HG02981 (cell line): ENCODE data around the gene NRP2.

Experiments used
- ATAC-seq: cut with Tn5 transposase; IDR thresholded peaks from one replicate; pipeline ENCODE4 v1.9.1; 2021; ENCODE audit warnings: mild to moderate bottlenecking, moderate library complexity; ENCODE audit not compliant: unreplicated experiment

The NRP2 gene, protein sequence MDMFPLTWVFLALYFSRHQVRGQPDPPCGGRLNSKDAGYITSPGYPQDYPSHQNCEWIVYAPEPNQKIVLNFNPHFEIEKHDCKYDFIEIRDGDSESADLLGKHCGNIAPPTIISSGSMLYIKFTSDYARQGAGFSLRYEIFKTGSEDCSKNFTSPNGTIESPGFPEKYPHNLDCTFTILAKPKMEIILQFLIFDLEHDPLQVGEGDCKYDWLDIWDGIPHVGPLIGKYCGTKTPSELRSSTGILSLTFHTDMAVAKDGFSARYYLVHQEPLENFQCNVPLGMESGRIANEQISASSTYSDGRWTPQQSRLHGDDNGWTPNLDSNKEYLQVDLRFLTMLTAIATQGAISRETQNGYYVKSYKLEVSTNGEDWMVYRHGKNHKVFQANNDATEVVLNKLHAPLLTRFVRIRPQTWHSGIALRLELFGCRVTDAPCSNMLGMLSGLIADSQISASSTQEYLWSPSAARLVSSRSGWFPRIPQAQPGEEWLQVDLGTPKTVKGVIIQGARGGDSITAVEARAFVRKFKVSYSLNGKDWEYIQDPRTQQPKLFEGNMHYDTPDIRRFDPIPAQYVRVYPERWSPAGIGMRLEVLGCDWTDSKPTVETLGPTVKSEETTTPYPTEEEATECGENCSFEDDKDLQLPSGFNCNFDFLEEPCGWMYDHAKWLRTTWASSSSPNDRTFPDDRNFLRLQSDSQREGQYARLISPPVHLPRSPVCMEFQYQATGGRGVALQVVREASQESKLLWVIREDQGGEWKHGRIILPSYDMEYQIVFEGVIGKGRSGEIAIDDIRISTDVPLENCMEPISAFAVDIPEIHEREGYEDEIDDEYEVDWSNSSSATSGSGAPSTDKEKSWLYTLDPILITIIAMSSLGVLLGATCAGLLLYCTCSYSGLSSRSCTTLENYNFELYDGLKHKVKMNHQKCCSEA

DNA sequence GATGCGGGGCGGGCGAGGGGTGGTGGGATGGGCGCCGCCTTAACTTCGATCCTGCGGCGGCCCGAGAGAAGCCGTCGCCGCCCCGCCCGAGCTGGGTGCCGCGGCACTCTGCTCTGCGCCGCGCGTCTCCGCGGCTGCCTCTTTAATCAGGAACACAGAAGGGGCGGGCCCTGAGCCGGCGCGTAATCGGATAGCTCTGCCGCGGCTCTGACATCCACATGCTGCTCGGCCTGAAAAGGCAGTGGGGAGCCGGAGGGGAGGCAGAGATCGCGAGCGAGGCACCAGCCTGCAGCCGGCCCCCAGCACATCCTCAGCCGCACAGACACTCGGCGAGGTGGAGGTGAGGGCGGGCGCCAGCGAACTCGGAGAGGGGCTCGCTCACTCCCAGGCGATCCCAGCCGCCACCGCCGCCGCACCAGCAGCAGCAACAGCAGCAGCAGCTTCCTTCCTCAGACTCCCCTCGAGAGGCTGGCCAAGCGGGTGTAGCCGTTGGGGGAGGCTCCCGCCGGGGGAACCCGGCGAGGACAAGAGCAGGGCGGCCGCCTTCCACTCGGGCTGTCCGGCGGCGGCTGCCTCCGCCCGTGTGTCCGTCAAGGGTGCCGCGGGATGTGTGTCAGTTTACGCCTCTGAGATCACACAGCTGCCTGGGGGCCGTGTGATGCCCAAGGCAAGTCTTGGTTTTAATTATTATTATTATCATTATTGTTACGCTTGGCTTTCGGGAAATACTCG lies at the start of gene NRP2:
NRP2 (plus strand) TSS at position 263 of the 732 bp plus-strand sequence. CDS start 790 bp downstream, outside the sequence.
- ATAC-seq, result peak; percentile 59

- no peak for ATAC-seq
These were observed 48.3 kb upstream of the NRP2 start for GRCh38 chr2:205633994-205634393.

GRCh38 chr2:205636549-205637319 lies 45.6 kb upstream of the NRP2 start:
- ATAC-seq, result no peak

DNA sequence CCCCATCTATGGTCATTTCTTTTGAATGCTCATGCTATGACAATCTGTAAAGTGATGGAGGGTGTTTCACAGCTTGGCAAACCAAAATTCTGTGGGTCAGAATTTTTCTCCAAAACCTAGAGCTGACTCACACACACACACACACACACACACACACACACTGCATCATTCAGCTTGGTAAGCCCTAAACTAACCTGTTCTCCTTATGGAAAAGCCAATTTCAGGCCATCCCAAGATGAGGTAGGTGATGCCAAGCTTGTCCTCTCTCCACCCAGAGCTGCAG lies 45.0 kb upstream of the NRP2 start:
- no peak for ATAC-seq

DNA sequence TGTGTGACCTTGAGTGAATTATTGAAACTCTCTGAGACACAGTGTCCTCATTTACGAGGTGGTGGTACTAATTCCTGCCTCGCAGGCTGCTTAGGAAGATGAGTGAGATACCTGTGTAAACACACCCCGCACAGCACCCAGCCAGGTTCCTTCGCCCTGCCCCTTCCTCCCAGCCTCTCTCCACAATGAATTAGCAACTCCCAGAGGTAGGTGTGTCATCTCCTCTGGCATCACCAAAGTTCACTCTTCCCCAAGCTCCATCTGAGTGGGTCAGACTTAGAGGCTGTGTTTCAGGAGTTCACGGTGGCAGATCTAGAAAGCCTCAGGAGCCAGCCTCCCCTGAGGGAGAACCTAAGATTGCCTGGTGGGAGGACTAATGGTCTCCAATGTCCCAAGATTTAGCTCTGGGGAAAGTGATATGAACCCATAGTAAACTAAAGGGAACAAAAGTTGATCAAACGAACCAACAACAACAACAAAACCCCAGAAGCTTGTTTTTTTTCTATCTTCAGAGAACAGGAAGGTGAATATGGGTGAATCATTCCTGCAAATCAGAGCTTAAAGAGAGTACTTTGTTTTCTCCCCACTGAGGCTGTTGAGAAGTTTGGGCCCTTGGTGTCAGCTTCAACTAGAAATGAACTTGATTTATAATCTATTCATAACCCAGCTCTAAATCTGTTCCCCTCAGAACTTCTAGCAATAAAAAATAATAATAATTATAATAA lies 44.4 kb upstream of the NRP2 start:
- no peak for ATAC-seq

DNA sequence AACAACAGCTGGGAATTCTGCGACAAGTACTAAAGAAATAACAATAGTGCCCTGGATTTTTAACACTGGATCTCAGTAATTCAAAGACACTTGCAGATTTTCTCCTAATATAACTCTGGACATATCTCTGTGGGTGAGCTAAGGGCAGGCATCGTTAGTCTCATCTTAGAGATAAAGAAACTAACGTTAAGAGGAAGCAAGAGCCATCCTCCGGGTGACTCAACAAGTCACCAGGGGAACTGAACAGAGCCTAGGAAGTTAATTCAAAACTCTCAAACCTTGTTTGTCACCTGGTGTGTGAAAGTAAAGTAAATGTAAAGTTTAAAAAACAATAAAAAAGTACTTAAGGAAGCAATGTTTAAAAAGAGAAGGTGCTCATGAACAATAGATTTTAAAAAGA lies 41.6 kb upstream of the NRP2 start:
- no peak for ATAC-seq

GRCh38 chr2:205642599-205643356 lies 39.5 kb upstream of the NRP2 start:
- ATAC-seq, result no peak

DNA sequence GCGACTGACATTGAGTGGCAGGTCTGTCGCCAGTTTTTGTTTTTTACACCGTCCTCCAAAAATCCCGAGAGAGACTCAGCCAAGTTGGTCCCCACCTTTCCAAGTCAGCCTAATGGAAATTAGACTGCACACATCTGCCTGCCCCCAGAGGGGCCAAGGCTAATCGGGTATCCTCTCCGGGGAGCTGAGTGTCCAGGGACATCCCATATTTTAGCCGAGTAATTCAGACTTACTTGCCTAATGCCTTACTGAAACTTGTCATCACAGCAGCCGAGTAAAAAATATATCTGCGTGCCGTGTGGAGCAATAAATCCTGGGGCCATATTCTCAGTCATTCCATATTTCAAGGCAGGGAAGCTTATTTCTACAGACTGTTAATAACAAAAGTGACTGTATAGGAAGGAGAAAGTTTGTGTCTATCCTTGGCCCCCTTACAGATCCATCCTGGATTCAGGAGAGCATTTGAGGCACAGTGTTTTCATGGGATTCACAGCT lies 38.9 kb upstream of the NRP2 start:
- no peak for ATAC-seq

DNA sequence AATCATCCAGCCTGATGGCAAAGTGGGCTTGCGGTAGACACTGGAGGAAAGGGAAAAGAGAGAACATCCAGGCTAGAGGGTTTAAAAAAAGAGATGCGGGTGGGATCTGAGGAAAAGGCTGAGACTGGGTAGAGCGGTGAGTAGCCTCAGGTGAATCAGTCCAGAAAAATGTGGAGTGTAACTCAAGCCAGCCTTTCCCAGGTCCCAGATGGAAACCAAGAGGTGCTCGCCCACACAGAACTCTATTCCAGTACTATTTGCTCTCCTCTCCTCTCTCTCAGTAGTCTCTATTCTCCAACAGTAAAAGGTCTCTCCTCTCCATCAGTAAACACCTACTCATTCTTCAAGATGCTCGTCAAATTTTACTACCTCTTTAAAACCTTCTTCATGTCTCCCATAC lies 38.3 kb upstream of the NRP2 start:
- no peak for ATAC-seq

DNA sequence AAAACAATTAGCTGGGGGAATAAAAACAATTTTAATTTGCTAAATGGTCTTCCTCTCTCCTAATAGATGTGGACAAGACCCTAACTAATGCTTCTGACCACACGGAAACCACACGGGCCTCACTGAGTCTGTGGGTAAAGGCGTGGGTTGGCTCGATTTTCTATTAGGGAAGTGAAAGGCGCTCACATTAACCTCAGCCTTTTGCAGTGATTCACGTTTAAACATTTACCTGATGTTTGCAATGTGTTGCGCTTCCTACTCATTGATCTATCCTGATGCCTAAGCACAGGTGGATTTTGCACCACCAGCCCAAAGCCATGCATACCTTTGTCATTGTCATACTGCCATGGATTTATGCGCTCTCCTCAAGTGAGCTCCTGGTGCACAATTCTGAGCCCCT lies 35.6 kb upstream of the NRP2 start:
- ATAC-seq, result peak; percentile 98

DNA sequence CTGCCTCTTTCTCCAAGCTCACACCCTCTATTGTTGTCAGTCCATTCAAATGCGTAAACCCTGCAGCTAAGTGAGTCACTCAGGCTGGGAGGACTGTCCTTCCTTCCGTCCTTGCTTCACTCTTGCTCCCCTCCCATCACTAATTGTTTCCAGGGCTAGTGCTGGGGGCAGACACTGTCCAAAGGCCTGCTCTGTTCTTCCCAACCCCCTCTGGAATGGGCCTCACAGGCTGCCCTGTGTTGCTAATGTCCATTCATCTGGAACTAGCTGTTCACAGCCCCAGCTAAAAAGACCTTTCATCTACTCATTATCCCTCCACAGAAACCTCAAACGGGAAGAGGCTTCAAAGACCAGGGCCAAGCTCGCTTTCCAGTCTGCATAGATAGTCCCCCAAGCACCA lies 31.9 kb upstream of the NRP2 start:
- no peak for ATAC-seq

DNA sequence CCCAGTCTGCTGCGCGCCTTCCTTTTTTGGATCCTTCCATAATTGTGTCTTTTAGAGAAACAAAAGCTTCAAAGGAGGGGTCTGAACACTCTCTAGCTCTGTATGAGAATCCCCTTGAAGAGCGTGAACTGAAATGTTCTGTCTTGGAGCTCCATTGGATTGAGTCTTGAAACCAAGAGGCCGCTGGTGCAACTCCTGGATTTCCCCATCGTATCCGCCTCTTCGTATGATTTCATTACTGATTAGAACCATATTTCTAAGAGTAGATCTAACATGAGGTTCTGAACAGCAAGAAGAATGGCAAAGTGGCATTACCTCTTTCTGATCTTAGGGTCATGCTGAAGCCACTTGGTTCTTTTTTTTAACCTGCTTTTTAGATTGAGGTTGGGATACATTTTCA lies 31.4 kb upstream of the NRP2 start:
- no peak for ATAC-seq

DNA sequence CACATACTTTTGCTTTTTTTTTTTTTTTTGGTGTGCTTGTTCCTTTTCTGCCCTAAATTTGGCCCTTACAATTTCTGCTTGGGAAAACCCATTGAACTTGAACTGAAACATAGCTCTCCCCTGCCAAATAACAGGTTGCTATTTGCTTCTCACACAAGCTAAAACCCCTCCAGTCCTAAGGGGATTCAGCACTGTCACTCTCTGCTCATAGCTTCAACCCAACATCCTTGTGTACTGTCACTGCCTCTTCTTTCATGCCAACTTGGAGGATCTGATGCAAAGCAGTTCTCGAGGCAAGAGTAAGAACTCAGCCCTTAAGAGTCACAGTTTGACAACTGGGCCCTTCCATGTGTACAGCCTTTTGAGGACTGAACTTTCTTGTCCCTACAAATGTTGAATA lies 30.6 kb upstream of the NRP2 start:
- ATAC-seq, result no peak

DNA sequence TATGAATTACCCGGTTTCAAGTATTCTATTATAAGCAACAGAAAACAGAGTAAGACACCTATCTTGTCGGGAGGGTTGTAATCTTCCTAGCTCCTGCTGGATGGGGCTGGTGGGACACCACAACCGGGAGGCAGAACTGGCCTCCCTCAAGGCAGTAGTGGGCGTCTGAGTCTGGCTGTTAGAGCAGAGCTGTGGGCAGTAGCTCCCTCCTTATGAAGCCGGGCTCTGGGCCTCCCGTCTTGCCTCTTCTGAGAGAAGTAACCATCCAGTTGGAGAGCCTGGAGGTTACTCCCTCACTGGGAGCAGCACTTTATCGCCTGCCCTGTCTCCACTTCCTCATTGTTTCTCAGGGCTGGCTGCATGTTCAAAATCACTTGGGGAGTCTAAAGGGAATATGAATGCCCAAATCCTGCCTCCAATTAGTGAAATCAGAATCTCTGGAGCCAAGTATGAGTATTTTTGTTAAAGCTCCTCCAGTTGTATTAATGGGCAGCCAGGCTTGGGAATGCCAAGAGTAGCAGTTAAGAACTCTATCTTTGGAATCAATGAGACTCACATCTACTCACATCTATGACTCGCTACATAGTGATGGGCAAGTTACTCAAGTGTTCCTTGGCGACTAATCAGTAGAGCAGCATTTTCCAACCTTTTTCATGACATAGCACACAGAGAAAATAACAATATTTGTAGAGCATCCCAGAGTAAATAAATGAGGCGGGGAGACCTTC lies 27.3 kb upstream of the NRP2 start:
- ATAC-seq, result no peak

DNA sequence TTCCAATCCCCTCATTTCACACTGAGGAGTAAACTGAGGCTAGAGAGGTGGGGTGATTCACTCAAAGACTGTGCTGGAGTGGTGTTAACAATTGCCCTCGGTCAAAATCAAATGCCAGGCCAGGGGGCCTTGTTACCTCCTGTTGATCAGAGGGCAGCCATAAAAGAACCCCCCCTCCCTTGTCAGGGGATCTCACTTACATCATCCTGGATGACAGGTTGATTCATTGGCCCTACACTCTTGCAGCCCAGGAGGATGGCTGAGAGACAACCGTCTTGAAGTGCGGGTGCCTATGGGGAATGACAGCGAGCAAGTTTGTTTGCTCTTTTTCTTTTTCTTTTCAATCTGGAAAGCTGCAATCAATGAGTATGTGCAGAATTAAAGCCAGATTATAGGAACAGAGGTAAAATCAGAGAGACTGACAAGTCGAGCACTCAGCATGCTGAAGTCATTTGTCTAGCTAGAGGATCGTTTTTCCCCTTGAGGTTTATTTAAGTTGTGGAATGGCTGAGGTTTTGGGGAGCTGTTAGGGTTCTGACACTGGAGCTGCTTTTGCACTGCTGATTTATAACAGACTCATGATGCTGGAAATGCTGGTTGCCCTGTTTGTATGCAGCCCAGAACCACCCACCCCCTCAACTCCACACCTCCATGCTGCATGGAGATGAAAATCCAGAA lies 26.4 kb upstream of the NRP2 start:
- no peak for ATAC-seq

DNA sequence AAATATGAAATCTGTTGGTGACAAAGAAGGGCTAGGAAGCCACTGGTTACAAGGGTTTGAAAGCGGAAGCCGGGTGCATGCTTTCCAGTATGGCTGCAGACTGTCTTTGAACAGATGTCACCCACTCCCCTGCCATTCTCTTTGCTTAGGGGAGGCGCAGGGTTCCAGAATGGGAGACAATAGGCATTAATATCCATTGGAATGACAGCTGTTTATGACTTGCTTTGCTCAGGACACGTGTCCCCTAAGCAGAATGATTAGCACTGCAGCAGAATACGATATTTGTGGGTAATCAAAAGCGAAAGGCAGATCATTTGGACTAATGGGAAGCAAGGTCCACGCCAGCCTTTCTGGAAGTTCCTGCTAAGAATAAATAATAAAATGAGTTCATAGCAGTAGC lies 25.8 kb upstream of the NRP2 start:
- no peak for ATAC-seq

- ATAC-seq, result no peak
These were observed 25.4 kb upstream of the NRP2 start for GRCh38 chr2:205656941-205657340.

DNA sequence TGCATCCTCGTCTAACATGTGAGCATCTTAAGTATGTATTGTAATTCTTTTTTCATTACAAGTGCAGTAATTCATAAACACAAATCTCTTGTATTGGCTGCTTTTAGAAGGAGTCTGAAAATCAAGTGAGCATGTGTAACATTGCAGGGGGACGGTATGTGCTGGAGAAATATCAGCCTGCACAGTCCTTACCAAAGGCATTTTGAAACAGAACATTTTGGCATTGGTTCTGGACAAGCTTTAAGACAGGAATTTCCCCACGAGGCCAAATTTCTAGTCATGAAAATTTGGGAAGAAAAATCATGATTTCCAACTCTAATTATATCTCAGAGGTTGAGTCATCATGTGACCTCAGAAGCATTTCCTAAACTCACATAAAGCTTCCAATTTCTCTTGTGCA lies 24.7 kb upstream of the NRP2 start:
- no peak for ATAC-seq
